Measurements from ENCODE around the gene ERCC6L.
"Not testable (repeated sequence)": the region's sequence is repeated elsewhere in the genome, so short reads cannot be mapped to it uniquely, and the experiment has no call there.

DNA sequence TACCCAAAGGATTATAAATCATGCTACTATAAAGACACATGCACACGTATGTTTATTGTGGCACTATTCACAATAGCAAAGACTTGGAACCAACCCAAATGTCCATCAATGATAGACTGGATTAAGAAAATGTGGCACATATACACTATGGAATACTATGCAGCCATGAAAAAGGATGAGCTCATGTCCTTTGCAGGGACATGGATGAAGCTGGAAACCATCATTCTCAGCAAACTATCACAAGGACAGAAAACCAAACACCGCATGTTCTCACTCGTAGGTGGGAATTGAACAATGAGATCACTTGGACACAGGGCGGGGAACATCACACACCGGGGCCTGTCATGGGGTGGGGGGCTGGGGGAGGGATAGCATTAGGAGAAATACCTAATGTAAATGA lies 62.5 kb downstream of the ERCC6L start:
- TF ChIP-seq FOXK1 (CRISPR knock-in tag; IDR thresholded peaks at IDR 0.05; ENCODE audit: borderline replicate concordance, low read depth); EP300 (IDR thresholded peaks at IDR 0.05; ENCODE audit: low read depth in 2 of 2, low read length in 2 of 2); EP300 (CRISPR knock-in tag; IDR thresholded peaks at IDR 0.05; ENCODE audit: borderline replicate concordance); ERF (CRISPR knock-in tag; IDR thresholded peaks at IDR 0.05); TAF1 (CRISPR knock-in tag; IDR thresholded peaks at IDR 0.05); SETDB1 (CRISPR knock-in tag; IDR thresholded peaks at IDR 0.05; ENCODE audit: borderline replicate concordance); ZNF7 (CRISPR knock-in tag; IDR thresholded peaks at IDR 0.05); ARNT (IDR thresholded peaks at IDR 0.05); RBM22 (optimal IDR thresholded peaks at IDR 0.05; ENCODE audit: low read length): not testable (repeated sequence)
- TF ChIP-seq, protein P1, sequence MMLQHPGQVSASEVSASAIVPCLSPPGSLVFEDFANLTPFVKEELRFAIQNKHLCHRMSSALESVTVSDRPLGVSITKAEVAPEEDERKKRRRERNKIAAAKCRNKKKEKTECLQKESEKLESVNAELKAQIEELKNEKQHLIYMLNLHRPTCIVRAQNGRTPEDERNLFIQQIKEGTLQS (CRISPR knock-in tag; IDR thresholded peaks at IDR 0.05) = not testable (repeated sequence)
- TF ChIP-seq, protein P2, sequence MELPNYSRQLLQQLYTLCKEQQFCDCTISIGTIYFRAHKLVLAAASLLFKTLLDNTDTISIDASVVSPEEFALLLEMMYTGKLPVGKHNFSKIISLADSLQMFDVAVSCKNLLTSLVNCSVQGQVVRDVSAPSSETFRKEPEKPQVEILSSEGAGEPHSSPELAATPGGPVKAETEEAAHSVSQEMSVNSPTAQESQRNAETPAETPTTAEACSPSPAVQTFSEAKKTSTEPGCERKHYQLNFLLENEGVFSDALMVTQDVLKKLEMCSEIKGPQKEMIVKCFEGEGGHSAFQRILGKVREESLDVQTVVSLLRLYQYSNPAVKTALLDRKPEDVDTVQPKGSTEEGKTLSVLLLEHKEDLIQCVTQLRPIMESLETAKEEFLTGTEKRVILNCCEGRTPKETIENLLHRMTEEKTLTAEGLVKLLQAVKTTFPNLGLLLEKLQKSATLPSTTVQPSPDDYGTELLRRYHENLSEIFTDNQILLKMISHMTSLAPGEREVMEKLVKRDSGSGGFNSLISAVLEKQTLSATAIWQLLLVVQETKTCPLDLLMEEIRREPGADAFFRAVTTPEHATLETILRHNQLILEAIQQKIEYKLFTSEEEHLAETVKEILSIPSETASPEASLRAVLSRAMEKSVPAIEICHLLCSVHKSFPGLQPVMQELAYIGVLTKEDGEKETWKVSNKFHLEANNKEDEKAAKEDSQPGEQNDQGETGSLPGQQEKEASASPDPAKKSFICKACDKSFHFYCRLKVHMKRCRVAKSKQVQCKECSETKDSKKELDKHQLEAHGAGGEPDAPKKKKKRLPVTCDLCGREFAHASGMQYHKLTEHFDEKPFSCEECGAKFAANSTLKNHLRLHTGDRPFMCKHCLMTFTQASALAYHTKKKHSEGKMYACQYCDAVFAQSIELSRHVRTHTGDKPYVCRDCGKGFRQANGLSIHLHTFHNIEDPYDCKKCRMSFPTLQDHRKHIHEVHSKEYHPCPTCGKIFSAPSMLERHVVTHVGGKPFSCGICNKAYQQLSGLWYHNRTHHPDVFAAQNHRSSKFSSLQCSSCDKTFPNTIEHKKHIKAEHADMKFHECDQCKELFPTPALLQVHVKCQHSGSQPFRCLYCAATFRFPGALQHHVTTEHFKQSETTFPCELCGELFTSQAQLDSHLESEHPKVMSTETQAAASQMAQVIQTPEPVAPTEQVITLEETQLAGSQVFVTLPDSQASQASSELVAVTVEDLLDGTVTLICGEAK (IDR thresholded peaks at IDR 0.05) = not testable (repeated sequence)
- TF ChIP-seq, protein P2 (CRISPR knock-in tag; IDR thresholded peaks at IDR 0.05) = not testable (repeated sequence)
- TF ChIP-seq, protein P3, sequence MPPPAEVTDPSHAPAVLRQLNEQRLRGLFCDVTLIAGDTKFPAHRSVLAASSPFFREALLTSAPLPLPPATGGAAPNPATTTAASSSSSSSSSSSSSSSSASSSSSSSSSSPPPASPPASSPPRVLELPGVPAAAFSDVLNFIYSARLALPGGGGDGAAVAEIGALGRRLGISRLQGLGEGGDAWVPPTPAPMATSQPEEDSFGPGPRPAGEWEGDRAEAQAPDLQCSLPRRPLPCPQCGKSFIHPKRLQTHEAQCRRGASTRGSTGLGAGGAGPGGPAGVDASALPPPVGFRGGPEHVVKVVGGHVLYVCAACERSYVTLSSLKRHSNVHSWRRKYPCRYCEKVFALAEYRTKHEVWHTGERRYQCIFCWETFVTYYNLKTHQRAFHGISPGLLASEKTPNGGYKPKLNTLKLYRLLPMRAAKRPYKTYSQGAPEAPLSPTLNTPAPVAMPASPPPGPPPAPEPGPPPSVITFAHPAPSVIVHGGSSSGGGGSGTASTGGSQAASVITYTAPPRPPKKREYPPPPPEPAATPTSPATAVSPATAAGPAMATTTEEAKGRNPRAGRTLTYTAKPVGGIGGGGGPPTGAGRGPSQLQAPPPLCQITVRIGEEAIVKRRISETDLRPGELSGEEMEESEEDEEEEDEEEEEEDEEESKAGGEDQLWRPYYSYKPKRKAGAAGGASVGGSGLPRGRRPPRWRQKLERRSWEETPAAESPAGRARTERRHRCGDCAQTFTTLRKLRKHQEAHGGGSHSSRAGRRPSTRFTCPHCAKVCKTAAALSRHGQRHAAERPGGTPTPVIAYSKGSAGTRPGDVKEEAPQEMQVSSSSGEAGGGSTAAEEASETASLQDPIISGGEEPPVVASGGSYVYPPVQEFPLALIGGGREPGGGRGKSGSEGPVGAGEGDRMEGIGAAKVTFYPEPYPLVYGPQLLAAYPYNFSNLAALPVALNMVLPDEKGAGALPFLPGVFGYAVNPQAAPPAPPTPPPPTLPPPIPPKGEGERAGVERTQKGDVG (CRISPR knock-in tag; IDR thresholded peaks at IDR 0.05; ENCODE audit: borderline replicate concordance) = not testable (repeated sequence)
- TF ChIP-seq, protein P4, sequence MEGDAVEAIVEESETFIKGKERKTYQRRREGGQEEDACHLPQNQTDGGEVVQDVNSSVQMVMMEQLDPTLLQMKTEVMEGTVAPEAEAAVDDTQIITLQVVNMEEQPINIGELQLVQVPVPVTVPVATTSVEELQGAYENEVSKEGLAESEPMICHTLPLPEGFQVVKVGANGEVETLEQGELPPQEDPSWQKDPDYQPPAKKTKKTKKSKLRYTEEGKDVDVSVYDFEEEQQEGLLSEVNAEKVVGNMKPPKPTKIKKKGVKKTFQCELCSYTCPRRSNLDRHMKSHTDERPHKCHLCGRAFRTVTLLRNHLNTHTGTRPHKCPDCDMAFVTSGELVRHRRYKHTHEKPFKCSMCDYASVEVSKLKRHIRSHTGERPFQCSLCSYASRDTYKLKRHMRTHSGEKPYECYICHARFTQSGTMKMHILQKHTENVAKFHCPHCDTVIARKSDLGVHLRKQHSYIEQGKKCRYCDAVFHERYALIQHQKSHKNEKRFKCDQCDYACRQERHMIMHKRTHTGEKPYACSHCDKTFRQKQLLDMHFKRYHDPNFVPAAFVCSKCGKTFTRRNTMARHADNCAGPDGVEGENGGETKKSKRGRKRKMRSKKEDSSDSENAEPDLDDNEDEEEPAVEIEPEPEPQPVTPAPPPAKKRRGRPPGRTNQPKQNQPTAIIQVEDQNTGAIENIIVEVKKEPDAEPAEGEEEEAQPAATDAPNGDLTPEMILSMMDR (CRISPR knock-in tag; IDR thresholded peaks at IDR 0.05) = not testable (repeated sequence)

Data from HepG2 (cell line).